ENCODE data around the gene ADRM1.

DNA sequence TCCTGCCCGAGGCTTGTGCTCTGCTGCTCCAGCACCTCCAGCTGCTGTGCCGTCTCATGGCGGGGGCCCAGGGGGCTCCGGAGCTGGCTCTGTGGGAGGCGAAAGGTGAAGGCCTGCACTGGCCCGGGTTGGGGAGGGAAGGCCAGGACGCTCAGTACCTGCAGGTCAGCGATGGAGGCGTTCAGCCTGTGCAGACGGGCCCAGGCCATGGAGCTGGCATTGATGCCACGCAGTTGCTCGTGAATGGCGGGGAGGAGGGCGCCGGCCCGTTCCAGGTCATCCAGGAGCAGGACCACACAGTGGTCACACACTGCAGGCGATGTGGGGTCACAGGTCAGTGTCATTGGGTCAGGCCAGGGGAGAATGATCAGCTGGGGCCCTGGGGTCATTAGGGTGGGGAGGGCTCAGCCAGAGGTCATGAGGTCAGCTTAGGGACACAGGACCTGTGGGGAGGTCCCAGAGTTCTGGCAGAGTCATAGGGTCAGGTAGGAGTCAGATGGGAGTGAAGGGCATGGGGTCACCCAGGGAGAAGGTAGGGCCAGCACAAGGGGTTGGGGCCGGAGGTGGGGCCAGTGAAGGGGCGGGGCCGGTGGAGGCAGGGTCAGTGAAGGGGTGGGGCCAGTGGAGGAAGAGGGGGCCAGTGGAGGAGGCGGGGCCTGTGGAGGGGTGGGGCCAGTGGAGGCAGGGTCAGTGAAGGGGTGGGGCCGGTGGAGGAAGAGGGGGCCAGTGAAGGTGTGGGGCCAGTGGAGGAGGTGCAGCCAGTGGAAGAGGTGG lies 18.0 kb downstream of the ADRM1 start:
- TF ChIP-seq, protein P1, sequence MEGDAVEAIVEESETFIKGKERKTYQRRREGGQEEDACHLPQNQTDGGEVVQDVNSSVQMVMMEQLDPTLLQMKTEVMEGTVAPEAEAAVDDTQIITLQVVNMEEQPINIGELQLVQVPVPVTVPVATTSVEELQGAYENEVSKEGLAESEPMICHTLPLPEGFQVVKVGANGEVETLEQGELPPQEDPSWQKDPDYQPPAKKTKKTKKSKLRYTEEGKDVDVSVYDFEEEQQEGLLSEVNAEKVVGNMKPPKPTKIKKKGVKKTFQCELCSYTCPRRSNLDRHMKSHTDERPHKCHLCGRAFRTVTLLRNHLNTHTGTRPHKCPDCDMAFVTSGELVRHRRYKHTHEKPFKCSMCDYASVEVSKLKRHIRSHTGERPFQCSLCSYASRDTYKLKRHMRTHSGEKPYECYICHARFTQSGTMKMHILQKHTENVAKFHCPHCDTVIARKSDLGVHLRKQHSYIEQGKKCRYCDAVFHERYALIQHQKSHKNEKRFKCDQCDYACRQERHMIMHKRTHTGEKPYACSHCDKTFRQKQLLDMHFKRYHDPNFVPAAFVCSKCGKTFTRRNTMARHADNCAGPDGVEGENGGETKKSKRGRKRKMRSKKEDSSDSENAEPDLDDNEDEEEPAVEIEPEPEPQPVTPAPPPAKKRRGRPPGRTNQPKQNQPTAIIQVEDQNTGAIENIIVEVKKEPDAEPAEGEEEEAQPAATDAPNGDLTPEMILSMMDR (IDR thresholded peaks at IDR 0.05) = no peak
- TF ChIP-seq POLR2A (IDR thresholded peaks at IDR 0.05) (no peak), EP300 (IDR thresholded peaks at IDR 0.05; ENCODE audit: low read depth) (no peak)

All from transverse colon (tissue), 3 donors.